Measurements from ENCODE around the gene CNDP1.

Gene CNDP1

DNA sequence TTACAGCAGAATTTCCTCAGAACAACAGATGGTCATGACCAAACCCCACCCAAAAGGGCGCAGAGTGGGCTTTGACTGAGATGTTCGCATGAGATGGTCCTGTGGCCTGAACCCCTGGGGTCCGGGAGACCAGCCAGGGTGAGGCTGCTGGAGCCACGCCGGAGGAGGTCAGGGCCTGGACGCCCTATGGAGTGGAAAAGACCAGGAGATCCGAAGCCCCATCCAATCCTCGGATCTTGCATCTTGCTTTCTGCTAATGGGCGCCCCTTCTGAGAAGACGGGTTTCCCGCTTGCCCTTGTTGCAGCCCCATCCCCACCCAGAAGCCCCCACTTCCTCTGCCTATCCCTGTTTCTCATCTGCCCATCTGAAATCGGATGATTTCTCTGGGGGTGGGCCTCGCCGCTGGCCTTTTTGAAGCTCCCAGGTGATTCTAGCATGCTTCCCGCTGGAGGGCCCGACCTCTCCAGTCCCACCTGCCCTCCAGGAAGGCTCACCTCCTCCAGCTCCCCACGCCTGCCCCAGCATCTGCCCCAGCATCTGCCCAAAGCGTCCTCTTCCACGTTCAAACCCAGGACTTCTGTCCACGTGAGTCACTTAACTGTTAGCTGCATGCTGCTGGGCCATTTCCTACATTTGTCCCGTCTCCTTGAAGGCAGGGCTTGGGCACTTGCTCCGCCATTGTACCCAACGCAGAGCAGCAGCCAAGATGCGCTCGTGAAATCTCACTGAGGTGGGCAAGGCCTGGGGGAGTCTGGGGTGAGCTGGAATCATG is 4.3 kb upstream of the CNDP1 start:
- TF ChIP-seq ZNF211 (tag by site-specific recombination; IDR thresholded peaks at IDR 0.05; ENCODE audit: low read depth), result no peak
- no peaks in the 10 kb centered on the region for H3K4me1 ChIP-seq (ENCODE audit: control insufficient read depth, insufficient read depth, low read length)
- no peak overlapping the region for H3K27ac ChIP-seq (ENCODE audit: extremely low read depth, low read depth, low read length)
- no peak overlapping the region for H3K4me3 ChIP-seq (ENCODE audit: low read depth, low read length)
- ChIA-PET POLR2A (no interaction called here), CTCF (interaction anchor here (1.7 kb wide), 1 partner anchor 22 kb away, joined by 4 read pairs; no protein-coding TSS in a partner anchor)
- H3K9me3 ChIP-seq (ENCODE audit: control insufficient read depth, insufficient read depth, low read depth, low read length), result no peaks in the 10 kb centered on the region
- H3K36me3 ChIP-seq (ENCODE audit: control insufficient read depth in 2 of 2, insufficient read depth in 1 of 2, low read length in 2 of 2), result no peaks in the 10 kb centered on the region

DNA sequence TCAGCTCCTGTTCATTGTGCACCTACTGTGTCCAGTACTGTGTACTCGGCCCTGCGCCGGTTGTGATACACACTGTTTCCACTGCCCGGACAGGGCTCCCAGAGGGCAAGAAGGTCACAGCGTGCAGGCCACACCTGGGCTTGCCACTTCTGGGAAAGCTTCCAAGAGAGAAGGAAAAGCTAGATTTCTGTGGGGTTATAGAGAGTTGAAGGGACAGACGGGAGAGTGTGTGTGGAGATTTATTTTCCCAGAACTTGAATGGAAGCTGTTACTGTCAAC is 3.8 kb upstream of the CNDP1 start:
- Histone ChIP-seq H3K4me1 (ENCODE audit: control insufficient read depth, insufficient read depth, low read length) (no peaks in the 10 kb centered on the region), H3K36me3 (ENCODE audit: control insufficient read depth in 2 of 2, insufficient read depth in 1 of 2, low read length in 2 of 2) (no peaks in the 10 kb centered on the region), H3K9me3 (ENCODE audit: control insufficient read depth, insufficient read depth, low read depth, low read length) (no peaks in the 10 kb centered on the region), H3K4me3 (ENCODE audit: low read depth, low read length) (no peak overlapping the region), H3K27ac (ENCODE audit: extremely low read depth, low read depth, low read length) (no peak overlapping the region)
- CTCF ChIA-PET, result interaction anchor here (1.1 to 1.7 kb wide), 2 partner anchors 22 to 654 kb away, joined by 3 to 4 read pairs; no protein-coding TSS in a partner anchor
- no peak for TF ChIP-seq ZBTB49 (tag by site-specific recombination; IDR thresholded peaks at IDR 0.05; ENCODE audit: low read depth)
- TF ChIP-seq SP7 (tag by site-specific recombination; IDR thresholded peaks at IDR 0.05), result no peak
- no peak for TF ChIP-seq ZNF610 (tag by site-specific recombination; IDR thresholded peaks at IDR 0.05; ENCODE audit: borderline replicate concordance)
- TF ChIP-seq, protein P1, sequence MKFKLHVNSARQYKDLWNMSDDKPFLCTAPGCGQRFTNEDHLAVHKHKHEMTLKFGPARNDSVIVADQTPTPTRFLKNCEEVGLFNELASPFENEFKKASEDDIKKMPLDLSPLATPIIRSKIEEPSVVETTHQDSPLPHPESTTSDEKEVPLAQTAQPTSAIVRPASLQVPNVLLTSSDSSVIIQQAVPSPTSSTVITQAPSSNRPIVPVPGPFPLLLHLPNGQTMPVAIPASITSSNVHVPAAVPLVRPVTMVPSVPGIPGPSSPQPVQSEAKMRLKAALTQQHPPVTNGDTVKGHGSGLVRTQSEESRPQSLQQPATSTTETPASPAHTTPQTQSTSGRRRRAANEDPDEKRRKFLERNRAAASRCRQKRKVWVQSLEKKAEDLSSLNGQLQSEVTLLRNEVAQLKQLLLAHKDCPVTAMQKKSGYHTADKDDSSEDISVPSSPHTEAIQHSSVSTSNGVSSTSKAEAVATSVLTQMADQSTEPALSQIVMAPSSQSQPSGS (tag by site-specific recombination; IDR thresholded peaks at IDR 0.05; ENCODE audit: low read depth), result no peak
- TF ChIP-seq ZNF600 (tag by site-specific recombination; IDR thresholded peaks at IDR 0.05), result no peak
- TF ChIP-seq ZNF76 (tag by site-specific recombination; IDR thresholded peaks at IDR 0.05; ENCODE audit: borderline replicate concordance, low read depth), result no peak
- no peak for TF ChIP-seq ZNF266 (tag by site-specific recombination; IDR thresholded peaks at IDR 0.05; ENCODE audit: low read depth)
- TF ChIP-seq ZNF112 (tag by site-specific recombination; IDR thresholded peaks at IDR 0.05), result no peak
- no peak for TF ChIP-seq PRDM10 (tag by site-specific recombination; IDR thresholded peaks at IDR 0.05)
- no peak for TF ChIP-seq ZNF121 (tag by site-specific recombination; IDR thresholded peaks at IDR 0.05)
- TF ChIP-seq ZNF10 (tag by site-specific recombination; IDR thresholded peaks at IDR 0.05), result no peak
- TF ChIP-seq ZNF677 (tag by site-specific recombination; IDR thresholded peaks at IDR 0.05), result no peak
- POLR2A ChIA-PET, result no interaction called here

DNA sequence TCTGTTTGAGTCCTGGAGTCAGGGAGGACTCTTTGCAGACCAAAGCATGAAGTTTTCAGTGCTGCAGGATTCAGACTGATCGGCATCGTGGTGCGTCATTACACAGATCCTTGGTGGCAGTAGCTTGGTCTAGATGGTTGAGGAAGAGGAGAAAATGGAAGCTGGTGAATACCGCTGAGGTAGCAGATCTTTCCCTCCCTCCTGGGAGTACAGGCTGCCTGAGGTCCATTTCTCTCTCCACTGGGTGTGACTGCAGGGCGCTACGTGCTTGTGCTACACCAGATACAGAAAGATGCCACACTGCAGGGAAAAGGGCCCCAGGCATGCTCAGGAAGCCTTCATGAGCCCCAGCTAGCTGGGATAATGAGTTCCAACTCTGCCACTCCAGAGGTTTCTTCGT is 3.3 kb upstream of the CNDP1 start:
- POLR2A ChIA-PET, result no interaction called here
- CTCF ChIA-PET, result interaction anchor here (1.1 to 1.7 kb wide), 2 partner anchors 21 to 654 kb away, joined by 3 to 4 read pairs; no protein-coding TSS in a partner anchor
- no peaks in the 10 kb centered on the region for H3K9me3 ChIP-seq (ENCODE audit: control insufficient read depth, insufficient read depth, low read depth, low read length)
- TF ChIP-seq, protein P2, sequence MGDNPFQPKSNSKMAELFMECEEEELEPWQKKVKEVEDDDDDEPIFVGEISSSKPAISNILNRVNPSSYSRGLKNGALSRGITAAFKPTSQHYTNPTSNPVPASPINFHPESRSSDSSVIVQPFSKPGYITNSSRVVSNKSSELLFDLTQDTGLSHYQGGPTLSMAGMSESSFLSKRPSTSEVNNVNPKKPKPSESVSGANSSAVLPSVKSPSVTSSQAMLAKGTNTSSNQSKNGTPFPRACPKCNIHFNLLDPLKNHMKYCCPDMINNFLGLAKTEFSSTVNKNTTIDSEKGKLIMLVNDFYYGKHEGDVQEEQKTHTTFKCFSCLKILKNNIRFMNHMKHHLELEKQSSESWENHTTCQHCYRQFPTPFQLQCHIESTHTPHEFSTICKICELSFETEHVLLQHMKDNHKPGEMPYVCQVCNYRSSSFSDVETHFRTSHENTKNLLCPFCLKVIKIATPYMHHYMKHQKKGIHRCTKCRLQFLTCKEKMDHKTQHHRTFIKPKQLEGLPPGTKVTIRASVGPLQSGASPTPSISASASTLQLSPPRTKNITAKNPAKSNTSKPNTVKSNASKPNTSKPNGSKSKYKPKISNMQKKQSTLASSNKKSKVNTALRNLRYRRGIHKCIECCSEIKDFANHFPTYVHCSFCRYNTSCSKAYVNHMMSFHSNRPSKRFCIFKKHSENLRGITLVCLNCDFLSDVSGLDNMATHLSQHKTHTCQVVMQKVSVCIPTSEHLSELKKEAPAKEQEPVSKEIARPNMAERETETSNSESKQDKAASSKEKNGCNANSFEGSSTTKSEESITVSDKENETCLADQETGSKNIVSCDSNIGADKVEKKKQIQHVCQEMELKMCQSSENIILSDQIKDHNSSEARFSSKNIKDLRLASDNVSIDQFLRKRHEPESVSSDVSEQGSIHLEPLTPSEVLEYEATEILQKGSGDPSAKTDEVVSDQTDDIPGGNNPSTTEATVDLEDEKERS (tag by site-specific recombination; IDR thresholded peaks at IDR 0.05), result no peak
- no peak for TF ChIP-seq OSR2 (tag by site-specific recombination; IDR thresholded peaks at IDR 0.05)
- TF ChIP-seq, protein P1 (tag by site-specific recombination; IDR thresholded peaks at IDR 0.05; ENCODE audit: low read depth), result no peak
- no peak for TF ChIP-seq ZNF830 (tag by site-specific recombination; IDR thresholded peaks at IDR 0.05; ENCODE audit: low read depth)
- no peak for TF ChIP-seq ZNF792 (tag by site-specific recombination; IDR thresholded peaks at IDR 0.05)
- TF ChIP-seq ZFP69B (tag by site-specific recombination; IDR thresholded peaks at IDR 0.05), result no peak
- TF ChIP-seq SP3 (tag by site-specific recombination; IDR thresholded peaks at IDR 0.05), result no peak

More for the DNA sequence above, 3.3 kb upstream of the CNDP1 start:
- Histone ChIP-seq H3K27ac (ENCODE audit: extremely low read depth, low read depth, low read length) (no peak overlapping the region), H3K36me3 (ENCODE audit: control insufficient read depth in 2 of 2, insufficient read depth in 1 of 2, low read length in 2 of 2) (no peaks in the 10 kb centered on the region), H3K4me3 (ENCODE audit: low read depth, low read length) (no peak overlapping the region), H3K4me1 (ENCODE audit: control insufficient read depth, insufficient read depth, low read length) (no peaks in the 10 kb centered on the region)

Data from HEK293 (cell line).